Renal cortical epithelial cell (primary cell): ENCODE measurements around the gene LRBA. TPM values are rescaled to one million over a fixed set of nuclear protein-coding genes. Genes with fewer than 3 reads are reported as not detected.

Experiments
- DNase-seq: peaks from one replicate; pipeline ENCODE4 v3.0.0-alpha.2; 2011; ENCODE audit warnings: low read depth
- total RNA-seq: library from RNA; depleted of rRNA; stranded (reverse); fragments of >200 nt; gene quantifications from 2 replicates; pipeline ENCODE4 v1.2.3, GENCODE V29; 2014

The LRBA gene
- total RNA-seq, 1 donor from 2014 or later, result 119 TPM

GRCh38 chr4:150586162-150586810 is 428.8 kb downstream of the LRBA start:
- no peak for DNase-seq

DNA sequence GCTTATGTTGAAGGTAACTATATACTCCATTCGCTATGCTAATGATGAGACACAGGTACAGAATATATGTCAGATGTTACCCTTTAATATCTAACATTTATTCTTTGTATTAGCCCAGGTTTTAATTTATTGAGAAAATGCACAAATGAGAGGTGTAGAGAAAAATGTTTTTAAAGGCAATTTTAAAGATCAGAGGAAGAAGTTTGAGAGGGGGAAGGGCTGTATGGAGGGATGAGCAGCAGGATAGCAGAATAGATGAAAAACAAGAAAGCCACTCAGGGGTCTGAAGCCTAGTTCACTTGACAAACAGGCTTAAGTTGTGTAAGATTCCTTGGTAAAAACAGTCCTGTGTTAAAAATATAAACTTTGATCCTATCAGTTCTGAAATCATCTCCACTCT is 429.5 kb downstream of the LRBA start:
- no peak for DNase-seq

- DNase-seq, result no peak
Measured at GRCh38 chr4:150584111-150584915, 430.8 kb downstream of the LRBA start.

DNA sequence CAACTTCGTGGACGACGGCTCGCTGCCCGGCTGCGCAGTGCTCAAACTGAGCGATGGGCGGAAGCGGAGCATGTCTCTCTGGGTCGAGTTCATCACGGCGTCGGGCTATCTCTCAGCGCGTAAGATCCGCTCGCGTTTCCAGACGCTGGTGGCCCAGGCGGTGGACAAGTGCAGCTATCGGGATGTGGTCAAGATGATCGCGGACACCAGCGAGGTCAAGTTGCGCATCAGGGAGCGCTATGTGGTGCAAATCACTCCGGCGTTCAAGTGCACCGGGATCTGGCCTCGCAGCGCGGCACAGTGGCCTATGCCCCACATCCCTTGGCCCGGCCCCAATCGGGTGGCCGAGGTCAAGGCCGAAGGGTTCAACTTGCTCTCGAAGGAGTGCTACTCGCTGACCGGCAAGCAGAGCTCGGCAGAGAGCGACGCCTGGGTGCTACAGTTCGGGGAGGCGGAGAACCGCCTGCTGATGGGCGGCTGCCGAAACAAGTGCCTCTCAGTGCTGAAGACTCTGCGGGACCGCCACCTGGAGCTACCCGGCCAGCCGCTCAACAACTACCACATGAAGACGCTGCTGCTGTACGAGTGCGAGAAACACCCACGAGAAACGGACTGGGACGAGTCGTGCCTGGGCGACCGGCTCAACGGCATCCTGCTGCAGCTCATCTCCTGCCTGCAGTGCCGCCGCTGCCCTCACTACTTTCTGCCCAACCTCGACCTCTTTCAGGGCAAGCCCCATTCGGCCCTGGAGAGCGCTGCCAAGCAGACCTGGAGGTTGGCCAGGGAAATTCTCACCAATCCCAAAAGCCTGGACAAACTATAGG is 431.6 kb downstream of the LRBA start:
- no peak for DNase-seq

DNA sequence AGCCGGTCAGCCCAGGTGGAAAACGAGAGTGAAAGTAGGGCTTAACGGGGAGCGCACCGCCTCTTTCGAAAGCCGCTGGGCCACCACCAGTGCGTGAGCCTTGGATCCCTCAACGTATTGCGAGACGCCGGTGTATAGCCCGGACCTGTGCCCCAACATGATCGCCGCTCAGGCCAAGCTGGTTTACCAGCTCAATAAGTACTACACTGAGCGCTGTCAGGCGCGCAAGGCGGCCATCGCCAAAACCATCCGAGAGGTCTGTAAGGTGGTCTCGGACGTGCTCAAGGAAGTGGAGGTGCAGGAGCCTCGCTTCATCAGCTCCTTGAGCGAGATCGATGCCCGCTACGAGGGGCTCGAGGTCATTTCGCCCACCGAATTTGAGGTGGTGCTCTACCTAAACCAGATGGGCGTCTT is 432.2 kb downstream of the LRBA start:
- no peak for DNase-seq

DNA sequence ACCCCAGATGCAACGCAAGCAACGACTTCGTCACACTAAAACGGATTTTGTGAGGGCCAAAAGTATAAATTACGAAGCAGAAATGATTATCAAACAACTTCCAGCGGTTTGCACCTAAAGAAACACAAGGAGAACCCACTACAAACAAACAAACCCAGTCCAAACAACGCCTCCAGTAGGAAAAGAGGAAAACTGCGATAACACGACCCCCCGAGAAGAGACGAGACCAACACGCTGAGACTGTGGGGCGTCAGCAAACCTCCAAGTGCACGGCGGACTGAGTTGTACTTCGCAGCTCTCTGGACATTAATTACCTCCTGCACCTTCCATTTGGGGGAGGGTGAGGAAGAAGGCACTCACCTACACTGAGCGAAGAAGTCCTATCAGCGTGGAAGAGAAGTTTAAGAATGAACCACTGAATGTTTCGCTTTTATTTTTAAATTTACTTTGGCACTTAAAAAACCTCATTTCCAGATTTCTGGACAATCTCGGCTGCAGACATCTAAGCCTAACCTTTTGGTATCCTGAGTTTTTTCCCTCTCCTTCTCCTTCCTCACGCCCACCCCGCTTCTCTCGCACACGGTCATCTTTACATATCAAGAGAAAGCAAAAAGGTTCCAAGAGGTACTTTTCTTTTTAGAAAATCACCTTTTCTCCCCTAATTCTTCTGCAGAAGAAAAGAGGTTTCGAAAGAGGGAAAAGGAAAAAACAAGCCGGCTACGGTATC is 432.8 kb downstream of the LRBA start, which contains the start of gene MAB21L2:
Gene MAB21L2 (plus strand): TSS at position 6 of the 727 bp plus-strand sequence. CDS start 879 bp downstream, outside the sequence.
- no peak for DNase-seq

DNA sequence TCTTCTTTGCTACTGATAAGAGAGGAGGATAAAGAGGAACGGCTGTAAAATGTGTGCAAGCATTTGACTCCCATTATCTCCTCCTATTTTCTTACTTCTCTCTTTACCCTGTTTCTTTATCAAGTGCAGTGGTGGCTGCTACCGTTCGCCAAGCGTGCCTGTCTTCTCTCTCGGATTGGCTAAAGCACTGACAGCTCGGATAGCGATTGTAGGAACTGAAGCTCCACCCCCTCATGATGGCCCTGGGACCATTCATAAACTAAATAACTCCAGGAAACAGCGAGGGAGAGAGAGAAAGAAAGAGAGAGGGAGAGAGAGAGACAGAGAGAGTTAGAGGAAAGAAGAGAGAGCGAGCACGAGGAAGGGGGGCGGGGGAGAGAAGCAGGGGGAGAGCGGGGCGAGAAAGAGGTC is 433.4 kb downstream of the LRBA start:
- DNase-seq, result no peak

DNA sequence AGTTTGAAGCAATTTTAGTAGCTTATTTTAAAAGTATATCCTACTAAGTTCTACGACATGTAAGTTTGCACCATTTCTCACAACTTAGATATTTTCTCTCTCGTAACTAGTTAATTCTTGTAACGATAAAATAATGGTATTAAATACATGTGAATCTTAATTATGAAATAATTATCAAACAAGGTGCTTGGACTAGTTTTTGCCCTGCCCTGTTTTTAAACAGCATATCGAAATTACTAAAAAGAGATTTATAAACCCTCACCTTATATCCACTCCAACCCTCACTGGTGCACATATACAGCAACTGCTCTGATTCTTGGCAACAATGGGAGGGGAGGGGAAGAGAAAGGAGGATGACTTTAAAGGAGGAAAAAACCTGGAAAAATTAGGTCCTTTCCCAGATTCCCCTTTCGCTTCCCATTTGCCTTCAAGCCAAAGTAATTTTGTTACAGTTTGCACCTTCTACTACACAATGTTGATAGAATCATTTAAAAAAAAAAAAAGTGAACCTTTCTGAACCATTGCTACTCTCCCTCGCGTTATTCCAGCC is 434.0 kb downstream of the LRBA start:
- DNase-seq, result no peak

DNA sequence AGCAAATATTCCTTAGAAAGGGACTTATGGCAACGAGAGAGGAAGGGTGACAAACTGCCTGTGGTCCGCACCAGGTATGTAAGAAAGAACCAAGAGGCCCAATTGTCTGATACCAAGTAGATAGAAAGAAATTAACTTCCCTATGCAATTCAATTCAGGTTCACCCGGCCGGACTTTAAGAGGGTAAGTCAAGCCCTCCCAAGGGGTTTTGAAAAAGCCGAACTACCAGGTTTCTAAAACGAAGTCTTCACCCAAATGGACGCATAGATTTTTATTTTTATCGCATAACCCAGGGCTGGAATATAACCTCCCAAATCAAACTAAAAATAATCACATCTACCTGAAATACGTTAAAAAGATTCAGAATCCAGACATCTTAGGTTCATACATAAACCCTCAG is 434.8 kb downstream of the LRBA start:
- DNase-seq, result no peak

DNA sequence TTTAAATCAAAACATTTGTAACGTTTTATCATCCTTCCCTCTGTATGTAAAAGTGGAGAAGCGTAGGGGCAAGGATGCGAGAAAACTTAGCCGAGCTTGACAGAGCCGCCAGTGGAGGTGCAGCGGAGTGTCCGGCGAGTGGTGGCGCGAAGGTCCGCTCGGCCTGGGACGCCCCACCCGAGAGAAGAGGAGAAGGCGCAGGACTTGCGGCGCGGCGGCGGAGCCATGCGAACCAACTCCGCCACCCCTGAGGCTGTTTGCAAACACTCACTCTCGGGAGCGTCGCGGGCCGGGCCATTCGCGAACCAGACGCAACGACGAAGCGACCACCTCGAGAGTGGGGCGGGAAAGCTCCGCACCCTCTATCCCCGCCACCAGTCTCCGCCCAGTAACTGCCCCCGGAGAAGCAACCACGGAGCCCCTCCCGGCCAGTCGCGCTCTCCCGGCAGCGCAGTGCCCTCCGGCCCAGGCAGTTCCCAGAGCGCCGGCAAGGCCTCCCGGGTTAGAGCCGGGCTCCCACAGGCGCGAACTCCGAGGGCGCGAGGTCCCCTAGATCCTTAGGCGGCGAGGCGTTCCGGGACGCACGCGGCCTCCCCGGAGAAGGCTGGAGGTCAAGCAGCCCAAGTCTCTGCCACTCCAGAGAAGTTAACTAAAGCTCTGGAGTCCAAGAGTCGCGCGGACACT is 435.4 kb downstream of the LRBA start:
- DNase-seq, result no peak

- DNase-seq, result peak; percentile 37
Measured at GRCh38 chr4:150578745-150579501, 436.2 kb downstream of the LRBA start.

- DNase-seq, result no peak
Measured at GRCh38 chr4:150577796-150578195, 437.3 kb downstream of the LRBA start.

DNA sequence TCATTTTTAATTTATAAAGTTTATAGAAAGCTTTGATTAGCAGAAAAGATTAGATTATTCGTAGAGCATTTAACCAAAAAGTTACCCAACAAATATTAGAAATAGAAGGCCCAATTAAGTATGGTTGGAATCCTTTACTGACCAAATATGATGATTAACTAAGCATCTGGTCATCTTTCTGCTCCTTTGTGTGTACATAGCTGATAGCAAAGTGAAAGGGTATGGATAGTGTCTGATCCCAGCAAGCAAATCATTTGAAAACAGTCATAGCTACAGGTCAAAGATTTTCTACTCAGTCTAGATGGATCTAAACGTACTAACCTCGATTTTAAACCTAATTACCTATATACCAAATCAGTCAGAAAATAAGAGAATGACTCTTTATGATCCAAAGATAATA is 440.4 kb downstream of the LRBA start:
- DNase-seq, result no peak

- DNase-seq, result peak; percentile 65
Measured at GRCh38 chr4:150573534-150573933, 441.6 kb downstream of the LRBA start.

GRCh38 chr4:150572704-150573504 is 442.2 kb downstream of the LRBA start:
- DNase-seq, result no peak

- DNase-seq, result no peak
Measured at GRCh38 chr4:150570862-150571261, 444.2 kb downstream of the LRBA start.

GRCh38 chr4:150569998-150570535 is 445.0 kb downstream of the LRBA start:
- no peak for DNase-seq

DNA sequence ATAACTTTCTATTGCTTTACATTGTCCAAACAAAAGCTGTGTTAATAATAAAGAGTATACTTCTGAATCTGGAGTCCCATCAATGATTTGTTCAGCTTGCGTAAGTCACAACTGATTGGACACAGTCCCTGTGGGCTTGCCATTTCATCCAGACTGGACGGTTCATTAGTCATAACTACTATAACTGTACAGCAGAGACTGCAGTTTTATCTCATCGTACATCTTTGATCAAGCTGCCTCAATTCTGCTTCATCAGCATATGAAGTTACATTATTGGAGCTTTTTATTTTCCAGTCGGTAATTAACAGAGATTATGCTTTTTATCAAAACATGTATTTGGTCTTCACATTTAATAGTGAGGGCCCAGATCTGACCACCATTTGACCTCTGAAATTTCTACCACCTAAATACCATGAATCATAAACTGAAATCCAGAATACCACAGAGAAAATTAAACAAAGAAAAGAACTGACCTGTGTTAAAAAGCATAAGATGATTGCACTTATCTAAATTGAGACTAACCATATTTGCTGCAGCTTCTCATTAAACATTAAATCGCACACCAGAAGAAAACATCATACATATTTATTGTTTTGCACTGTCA is 445.6 kb downstream of the LRBA start:
- DNase-seq, result peak; percentile 76
